Sigmoid colon (tissue), 7 donors: ENCODE data around the gene PCNX3. TPM values are rescaled to one million over a fixed set of nuclear protein-coding genes. Genes with fewer than 3 reads are reported as not detected.

Experiments used
- DNase-seq: peaks from one replicate; pipeline ENCODE4 v3.0.0-alpha.2; 2019
- H3K27ac ChIP-seq, 4 donors: fragments of 200-600 bp; sonication (generic); one replicate each; pipeline ENCODE4 v1.5.1; 2016 to 2019; ENCODE audit warnings: mild to moderate bottlenecking in 1 of 4
- H3K27me3 ChIP-seq, 3 donors: fragments of 200-600 bp; sonication (generic); one replicate each; pipeline ENCODE4 v1.5.1; 2019; ENCODE audit warnings: mild to moderate bottlenecking in 1 of 3
- H3K36me3 ChIP-seq, 4 donors: fragments of 200-600 bp; sonication (generic); one replicate each; pipeline ENCODE4 v1.5.1; 2016 to 2019
- H3K4me1 ChIP-seq, 4 donors: fragments of 200-600 bp; sonication (generic); one replicate each; pipeline ENCODE4 v1.5.1; 2017 to 2019
- H3K4me3 ChIP-seq, 4 donors: fragments of 200-600 bp; sonication (generic); one replicate each; pipeline ENCODE4 v1.5.1; 2017 to 2019; ENCODE audit warnings: mild to moderate bottlenecking in 2 of 4, moderate library complexity in 1 of 4
- H3K9me3 ChIP-seq, 4 donors: fragments of 200-600 bp in 3 of 4; sonication (generic) in 3 of 4; one replicate each; pipeline versions ENCODE4 v1.5.1 to v1.6.1; 2013 to 2019
- EP300 ChIP-seq, 4 donors: sonication (generic); formaldehyde crosslinking; IDR thresholded peaks; one replicate each; pipeline ENCODE4 v1.6.1; 2017; ENCODE audit warnings: antibody characterized with exemption in 4 of 4
- POLR2A ChIP-seq, 2 donors: fragments of 450-650 bp; IDR thresholded peaks; one replicate each; pipeline ENCODE4 v1.6.1; 2016; ENCODE audit warnings: antibody characterized with exemption in 2 of 2, mild to moderate bottlenecking in 2 of 2, moderate library complexity in 2 of 2
- POLR2AphosphoS5 ChIP-seq, 4 donors: sonication (generic); formaldehyde crosslinking; IDR thresholded peaks; one replicate each; pipeline ENCODE4 v1.6.1; 2017; ENCODE audit warnings: antibody characterized with exemption in 4 of 4
- WGBS, 2 donors: extraction: QIAGEN DNeasy Blood & Tissue Kit; methylation state at CpG; one replicate each; pipeline ENCODE4 v1.1.7; 2013; 5-methylcytosine and 5-hydroxymethylcytosine counted together
- intact Hi-C: fragments of 100-400 bp; cut with DNase I; formaldehyde crosslinking; loops from one replicate; pipeline ENCODE4 v1.15.1; 2023
- polyA plus RNA-seq, 3 donors: library from polyadenylated mRNA; stranded (reverse); fragments of 200-250 nt; gene quantifications; one replicate each; pipeline ENCODE4 v1.2.3, GENCODE V29; 2013
- total RNA-seq, 4 donors: library from RNA; depleted of rRNA; stranded (reverse); fragments of >200 nt; gene quantifications; one replicate each; pipeline ENCODE4 v1.1.0, GENCODE V29; 2016
- TF ChIP-seq, protein P1 (sequence below), 4 experiments: fragments of 450-650 bp in 3 of 4; fragments of 200-600 bp in 1 of 4; IDR thresholded peaks; one replicate each; pipeline ENCODE4 v1.5.1; 2016 to 2019; ENCODE audit warnings: antibody characterized with exemption in 4 of 4, mild to moderate bottlenecking in 3 of 4, moderate library complexity in 2 of 4
- donor health status: healthy with polysubstance abuse.
- donor health status: Bipolar disorder and iron deficiency.
- donor health status: healthy.

PCNX3 gene
- total and polyA plus RNA-seq, 7 donors = 6.0 to 35.0 (median 11.0) TPM

DNA sequence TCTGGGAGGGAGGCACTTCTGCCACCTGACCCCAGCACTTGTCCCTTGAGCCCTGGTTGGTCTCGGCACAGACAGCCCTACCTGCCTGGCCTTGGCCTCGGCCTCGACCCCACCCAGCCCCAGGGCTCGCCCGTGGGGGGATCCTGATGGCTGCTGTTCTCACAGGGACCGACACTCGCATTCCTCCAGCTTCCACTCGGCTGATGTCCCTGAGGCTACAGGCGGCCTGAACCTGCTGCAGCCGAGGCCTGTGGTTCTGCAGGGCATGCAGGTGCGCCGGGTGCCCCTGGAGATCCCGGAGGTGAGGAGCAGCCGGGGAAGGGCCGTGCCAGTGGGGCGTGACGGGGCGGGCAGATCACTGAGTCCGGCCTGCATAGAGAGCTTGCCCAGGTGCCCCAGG, 5.1 kb downstream of the PCNX3 start:
- 94% methylated on average over 19 of the region's 19 CpGs for WGBS, 2 donors
- Histone ChIP-seq H3K36me3 (peaks cover 43 to 86% (median 62%) of the 10 kb centered on the region in 4 donors), H3K27ac (no peak overlapping the region)

DNA sequence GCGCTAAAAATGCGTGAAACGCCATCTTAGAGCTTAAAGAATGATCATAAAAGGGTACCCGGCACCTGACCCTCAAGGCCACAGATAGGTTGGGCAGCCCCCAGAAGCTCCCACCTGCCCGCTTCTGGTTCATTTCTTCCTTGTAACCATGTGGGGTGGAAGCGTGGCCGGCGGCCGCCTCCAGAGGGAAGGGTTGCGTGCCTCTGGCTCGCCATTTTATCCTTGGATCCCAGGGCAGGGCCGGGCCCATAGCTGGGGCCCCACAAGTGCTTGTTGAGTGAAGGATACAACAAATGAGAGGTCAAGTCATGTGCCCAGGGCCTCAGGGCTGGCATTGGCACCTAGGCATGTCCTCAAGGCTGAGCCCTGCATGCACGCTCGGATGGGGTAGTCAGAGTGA, 5.9 kb downstream of the PCNX3 start:
- peaks cover 46 to 93% (median 65%) of the 10 kb centered on the region in 4 donors for H3K36me3 ChIP-seq
- intact Hi-C loops = loop anchor here (10.0 kb wide), 1 partner anchor 193 kb away; no protein-coding TSS in a partner anchor

More for the DNA sequence above, 5.1 kb downstream of the PCNX3 start:
- TF ChIP-seq POLR2AphosphoS5 (IDR thresholded peaks at IDR 0.05) (no peak), POLR2A (IDR thresholded peaks at IDR 0.05) (no peak), EP300 (IDR thresholded peaks at IDR 0.05) (no peak)
- TF ChIP-seq, protein P1, sequence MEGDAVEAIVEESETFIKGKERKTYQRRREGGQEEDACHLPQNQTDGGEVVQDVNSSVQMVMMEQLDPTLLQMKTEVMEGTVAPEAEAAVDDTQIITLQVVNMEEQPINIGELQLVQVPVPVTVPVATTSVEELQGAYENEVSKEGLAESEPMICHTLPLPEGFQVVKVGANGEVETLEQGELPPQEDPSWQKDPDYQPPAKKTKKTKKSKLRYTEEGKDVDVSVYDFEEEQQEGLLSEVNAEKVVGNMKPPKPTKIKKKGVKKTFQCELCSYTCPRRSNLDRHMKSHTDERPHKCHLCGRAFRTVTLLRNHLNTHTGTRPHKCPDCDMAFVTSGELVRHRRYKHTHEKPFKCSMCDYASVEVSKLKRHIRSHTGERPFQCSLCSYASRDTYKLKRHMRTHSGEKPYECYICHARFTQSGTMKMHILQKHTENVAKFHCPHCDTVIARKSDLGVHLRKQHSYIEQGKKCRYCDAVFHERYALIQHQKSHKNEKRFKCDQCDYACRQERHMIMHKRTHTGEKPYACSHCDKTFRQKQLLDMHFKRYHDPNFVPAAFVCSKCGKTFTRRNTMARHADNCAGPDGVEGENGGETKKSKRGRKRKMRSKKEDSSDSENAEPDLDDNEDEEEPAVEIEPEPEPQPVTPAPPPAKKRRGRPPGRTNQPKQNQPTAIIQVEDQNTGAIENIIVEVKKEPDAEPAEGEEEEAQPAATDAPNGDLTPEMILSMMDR (IDR thresholded peaks at IDR 0.05) = no peak
- no peak for DNase-seq
- intact Hi-C loops = loop anchor here (10.0 kb wide), 1 partner anchor 194 kb away; no protein-coding TSS in a partner anchor
- Histone ChIP-seq H3K9me3 (no peaks in the 10 kb centered on the region), H3K4me1 (peaks cover 0 to 20% (median 16%) of the 10 kb centered on the region in 4 donors), H3K27me3 (no peaks in the 10 kb centered on the region), H3K4me3 (no peak overlapping the region)

DNA sequence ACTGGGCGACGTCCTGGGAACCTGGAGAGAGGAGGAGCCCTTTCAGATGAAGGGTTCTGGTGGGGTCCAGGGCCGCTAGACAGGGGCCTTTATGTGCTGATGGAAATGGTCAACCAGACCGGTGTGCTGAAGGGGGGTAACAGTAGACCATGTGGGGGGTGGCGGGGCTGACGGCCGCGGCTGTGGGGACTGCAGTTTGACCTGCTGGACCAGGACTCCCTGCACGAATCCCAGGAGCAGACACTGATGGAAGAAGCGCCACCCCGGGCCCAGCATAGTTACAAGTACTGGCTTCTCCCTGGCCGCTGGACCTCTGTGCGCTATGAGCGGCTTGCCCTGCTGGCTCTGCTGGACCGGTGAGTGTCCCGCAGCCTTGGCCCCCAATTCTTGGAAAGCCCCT, 6.4 kb downstream of the PCNX3 start:
- 96% methylated on average over 16 of the region's 16 CpGs for WGBS, 2 donors
- peaks cover 0 to 13% (median 7%) of the 10 kb centered on the region in 4 donors for H3K4me1 ChIP-seq
- no peak for DNase-seq
- no peak overlapping the region for H3K27ac ChIP-seq
- no peaks in the 10 kb centered on the region for H3K27me3 ChIP-seq
- TF ChIP-seq POLR2AphosphoS5 (IDR thresholded peaks at IDR 0.05) (no peak), POLR2A (IDR thresholded peaks at IDR 0.05) (no peak), EP300 (IDR thresholded peaks at IDR 0.05) (no peak)
- TF ChIP-seq, protein P1 (IDR thresholded peaks at IDR 0.05) = no peak
- H3K4me3 ChIP-seq = no peak overlapping the region
- H3K36me3 ChIP-seq = peaks cover 46 to 98% (median 70%) of the 10 kb centered on the region in 4 donors
- no peaks in the 10 kb centered on the region for H3K9me3 ChIP-seq
- intact Hi-C loops = loop anchor here (10.0 kb wide), 1 partner anchor 193 kb away; no protein-coding TSS in a partner anchor

More for the DNA sequence above, 5.9 kb downstream of the PCNX3 start:
- no peak for DNase-seq
- no peaks in the 10 kb centered on the region for H3K9me3 ChIP-seq
- no peak overlapping the region for H3K27ac ChIP-seq
- no peaks in the 10 kb centered on the region for H3K27me3 ChIP-seq
- H3K4me1 ChIP-seq = peaks cover 0 to 19% (median 13%) of the 10 kb centered on the region in 4 donors
- TF ChIP-seq, protein P1 (IDR thresholded peaks at IDR 0.05) = no peak
- TF ChIP-seq EP300 (IDR thresholded peaks at IDR 0.05) (no peak), POLR2A (IDR thresholded peaks at IDR 0.05) (no peak), POLR2AphosphoS5 (IDR thresholded peaks at IDR 0.05) (no peak)
- H3K4me3 ChIP-seq = no peak overlapping the region
- 96% methylated on average over 14 of the region's 14 CpGs for WGBS, 2 donors

DNA sequence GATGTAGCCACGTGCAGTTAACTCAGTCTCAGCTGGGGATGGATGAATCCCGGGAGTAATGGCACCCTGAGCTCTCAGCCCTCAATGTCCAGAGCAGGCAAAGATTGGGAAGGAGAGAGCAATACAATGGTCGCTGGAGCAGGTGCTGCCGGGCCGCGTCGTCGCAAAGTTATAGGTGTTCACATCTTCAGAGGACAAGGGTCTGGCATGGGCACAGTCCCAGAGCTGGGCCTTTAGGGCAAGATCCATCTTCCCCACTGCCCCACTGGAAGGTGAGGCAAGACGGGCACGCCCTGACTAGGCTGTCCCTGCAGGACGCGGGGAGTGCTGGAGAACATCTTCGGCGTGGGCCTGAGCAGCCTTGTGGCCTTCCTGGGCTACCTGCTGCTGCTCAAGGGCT, 7.6 kb downstream of the PCNX3 start:
- whole genome bisulfite sequencing, 2 donors = 90 to 92% methylated on average over 14 of the region's 14 CpGs
- no peak overlapping the region for H3K27ac ChIP-seq
- H3K4me1 ChIP-seq = peaks cover 0 to 5% (median 2%) of the 10 kb centered on the region in 4 donors
- TF ChIP-seq POLR2A (IDR thresholded peaks at IDR 0.05) = no peak
- TF ChIP-seq, protein P1 (IDR thresholded peaks at IDR 0.05) = no peak
- no peak for TF ChIP-seq EP300 (IDR thresholded peaks at IDR 0.05)
- TF ChIP-seq POLR2AphosphoS5 (IDR thresholded peaks at IDR 0.05) = no peak
- H3K9me3 ChIP-seq = no peaks in the 10 kb centered on the region
- H3K27me3 ChIP-seq = no peaks in the 10 kb centered on the region
- peaks cover 40 to 99% (median 73%) of the 10 kb centered on the region in 4 donors for H3K36me3 ChIP-seq
- no peak for DNase-seq
- H3K4me3 ChIP-seq = no peak overlapping the region
- intact Hi-C loops = loop anchor here (10.0 kb wide), 1 partner anchor 192 kb away; no protein-coding TSS in a partner anchor
